Mesenchymal stem cell (in vitro differentiated cells and primary cell): Measurements from ENCODE around the gene MRPS18B.
"Not testable (repeated sequence)": the region's sequence is repeated elsewhere in the genome, so short reads cannot be mapped to it uniquely, and the experiment has no call there.

Experiments
- DNase-seq: peaks from one replicate; pipeline ENCODE4 v3.0.0-alpha.2; 2013
- H2AFZ ChIP-seq: one replicate; pipeline ENCODE4 v1.6.1; 2013; ENCODE audit warnings: low read depth, mild to moderate bottlenecking, control low read depth, inconsistent platforms, low read length, moderate library complexity
- H2AK5ac ChIP-seq: 2 replicates; pipeline ENCODE4 v1.6.1; 2013; ENCODE audit warnings: low read length, moderate library complexity, mild to moderate bottlenecking, inconsistent platforms; ENCODE audit not compliant: severe bottlenecking
- H2BK120ac ChIP-seq: one replicate; pipeline ENCODE4 v1.6.1; 2013; ENCODE audit warnings: low read depth, mild to moderate bottlenecking, inconsistent platforms, low read length, moderate library complexity
- H2BK12ac ChIP-seq, 2 experiments: one replicate each; pipeline ENCODE4 v1.6.1; 2013; ENCODE audit warnings: inconsistent platforms in 2 of 2, low read length in 2 of 2, mild to moderate bottlenecking in 2 of 2, moderate library complexity in 2 of 2, control low read depth in 1 of 2
- H2BK15ac ChIP-seq: one replicate; pipeline ENCODE4 v1.6.1; 2013; ENCODE audit warnings: mild to moderate bottlenecking, low read depth, inconsistent platforms; ENCODE audit not compliant: poor library complexity, severe bottlenecking
- H2BK5ac ChIP-seq: 2 replicates; pipeline ENCODE4 v1.6.1; 2013; ENCODE audit warnings: low read depth, mild to moderate bottlenecking, low read length, control low read depth, inconsistent platforms; ENCODE audit not compliant: poor library complexity, severe bottlenecking
- H3K14ac ChIP-seq, 2 experiments: one replicate each; pipeline ENCODE4 v1.6.1; 2013; ENCODE audit warnings: inconsistent platforms in 2 of 2, low read length in 2 of 2, control low read depth in 1 of 2, mild to moderate bottlenecking in 1 of 2, moderate library complexity in 1 of 2
- H3K18ac ChIP-seq, 2 experiments: one replicate each; pipeline ENCODE4 v1.6.1; 2013; ENCODE audit warnings: inconsistent platforms in 2 of 2, low read length in 2 of 2, control low read depth in 1 of 2, low read depth in 1 of 2, mild to moderate bottlenecking in 1 of 2
- H3K23ac ChIP-seq, 2 experiments: one replicate each; pipeline ENCODE4 v1.6.1; 2013; ENCODE audit warnings: inconsistent platforms in 2 of 2, low read length in 2 of 2, mild to moderate bottlenecking in 2 of 2, moderate library complexity in 2 of 2, control low read depth in 1 of 2
- H3K27ac ChIP-seq: 2 replicates; pipeline ENCODE4 v1.5.1; 2013; ENCODE audit warnings: mild to moderate bottlenecking, moderate library complexity, low read length, control low read depth, inconsistent platforms; ENCODE audit not compliant: poor library complexity, severe bottlenecking
- H3K27me3 ChIP-seq, 2 experiments: 2 replicates each; pipeline versions ENCODE4 v1.6.1 to v1.7.0; 2013; ENCODE audit warnings: low read length in 2 of 2, mild to moderate bottlenecking in 2 of 2, moderate library complexity in 2 of 2, control low read depth in 1 of 2, inconsistent platforms in 1 of 2; ENCODE audit not compliant: control insufficient read depth in 1 of 2, insufficient read depth in 1 of 2
- H3K36me3 ChIP-seq, 2 experiments: 2 replicates each; pipeline versions ENCODE4 v1.6.1 to v1.7.0; 2013; ENCODE audit warnings: low read length in 2 of 2, control low read depth in 1 of 2, inconsistent platforms in 1 of 2, low read depth in 1 of 2, mild to moderate bottlenecking in 1 of 2; ENCODE audit not compliant: insufficient read depth in 2 of 2, control insufficient read depth in 1 of 2
- H3K4ac ChIP-seq, 2 experiments: one replicate each; pipeline ENCODE4 v1.6.1; 2013; ENCODE audit warnings: inconsistent platforms in 2 of 2, low read length in 2 of 2, mild to moderate bottlenecking in 2 of 2, moderate library complexity in 2 of 2, control low read depth in 1 of 2, low read depth in 1 of 2
- H3K4me1 ChIP-seq: 2 replicates; pipeline ENCODE4 v1.6.1; 2013; ENCODE audit warnings: low read depth, low read length, control low read depth; ENCODE audit not compliant: control insufficient read depth, insufficient read depth
- H3K4me2 ChIP-seq: 2 replicates; pipeline ENCODE4 v1.6.1; 2013; ENCODE audit warnings: low read length, mild to moderate bottlenecking, inconsistent platforms; ENCODE audit not compliant: poor library complexity, severe bottlenecking
- H3K4me3 ChIP-seq, 2 experiments: 2 replicates each; pipeline versions ENCODE4 v1.5.1 to v1.7.0; 2013; ENCODE audit warnings: low read length in 2 of 2, mild to moderate bottlenecking in 2 of 2, control low read depth in 1 of 2, low read depth in 1 of 2; ENCODE audit not compliant: insufficient read depth in 1 of 2
- H3K79me1 ChIP-seq: replicated peaks from 2 replicates; pipeline ENCODE4 v1.6.1; 2013; ENCODE audit warnings: mild to moderate bottlenecking, control low read depth, low read length, inconsistent platforms; ENCODE audit not compliant: poor library complexity, severe bottlenecking
- H3K9ac ChIP-seq: 2 replicates; pipeline ENCODE4 v1.7.0; 2013; ENCODE audit warnings: mild to moderate bottlenecking, low read length, moderate library complexity
- H3K9me3 ChIP-seq: 2 replicates; pipeline ENCODE4 v1.7.0; 2013; ENCODE audit warnings: mild to moderate bottlenecking, low read length; ENCODE audit not compliant: control insufficient read depth
- H4K8ac ChIP-seq: one replicate; pipeline ENCODE4 v1.6.1; 2013; ENCODE audit warnings: inconsistent platforms, mild to moderate bottlenecking, low read length, moderate library complexity
- H4K91ac ChIP-seq: one replicate; pipeline ENCODE4 v1.6.1; 2013; ENCODE audit warnings: mild to moderate bottlenecking, low read length, inconsistent platforms
- WGBS: methylation state at CpG from one replicate; pipeline ENCODE4 v1.1.7; 2013; ENCODE audit warnings: mixed read lengths; 5-methylcytosine and 5-hydroxymethylcytosine counted together

MRPS18B gene

DNA sequence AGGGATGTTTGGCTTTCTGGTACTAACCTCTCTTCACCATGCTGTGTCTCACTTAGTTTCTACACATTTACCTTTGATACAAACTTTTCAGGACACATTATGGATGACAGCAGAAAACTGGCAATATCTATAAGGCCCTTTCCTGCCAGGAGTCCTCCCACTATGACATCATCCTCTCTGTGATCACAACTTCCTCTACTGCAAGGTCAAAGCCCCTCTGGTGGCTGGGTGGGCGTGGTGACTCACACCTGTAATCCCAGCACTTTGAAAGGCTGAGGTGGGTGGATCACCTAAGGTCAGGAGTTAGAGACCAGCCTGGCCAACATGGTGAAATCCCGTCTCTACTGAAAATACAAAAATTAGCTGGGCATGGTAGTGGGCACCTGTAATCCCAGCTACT is 48.7 kb downstream of the MRPS18B start:
- H3K4me1 ChIP-seq, H3K18ac ChIP-seq, H3K14ac ChIP-seq, H3K27me3 ChIP-seq, H4K91ac ChIP-seq, H4K8ac ChIP-seq, H2BK15ac ChIP-seq, H3K4me2 ChIP-seq, DNase-seq, H3K4ac ChIP-seq, H3K9me3 ChIP-seq, H2BK5ac ChIP-seq, H3K4me3 ChIP-seq, H2BK120ac ChIP-seq, H2AK5ac ChIP-seq, H2BK12ac ChIP-seq, H3K9ac ChIP-seq, H3K27ac ChIP-seq, H2AFZ ChIP-seq, H3K23ac ChIP-seq: not testable (repeated sequence)
- Histone ChIP-seq H3K36me3 (peaks cover 64 to 84% of the 10 kb centered on the region in 2 experiments), H3K79me1 (peaks cover 35% of the 10 kb centered on the region)
- 94% methylated on average over 2 of the region's 2 CpGs for WGBS

DNA sequence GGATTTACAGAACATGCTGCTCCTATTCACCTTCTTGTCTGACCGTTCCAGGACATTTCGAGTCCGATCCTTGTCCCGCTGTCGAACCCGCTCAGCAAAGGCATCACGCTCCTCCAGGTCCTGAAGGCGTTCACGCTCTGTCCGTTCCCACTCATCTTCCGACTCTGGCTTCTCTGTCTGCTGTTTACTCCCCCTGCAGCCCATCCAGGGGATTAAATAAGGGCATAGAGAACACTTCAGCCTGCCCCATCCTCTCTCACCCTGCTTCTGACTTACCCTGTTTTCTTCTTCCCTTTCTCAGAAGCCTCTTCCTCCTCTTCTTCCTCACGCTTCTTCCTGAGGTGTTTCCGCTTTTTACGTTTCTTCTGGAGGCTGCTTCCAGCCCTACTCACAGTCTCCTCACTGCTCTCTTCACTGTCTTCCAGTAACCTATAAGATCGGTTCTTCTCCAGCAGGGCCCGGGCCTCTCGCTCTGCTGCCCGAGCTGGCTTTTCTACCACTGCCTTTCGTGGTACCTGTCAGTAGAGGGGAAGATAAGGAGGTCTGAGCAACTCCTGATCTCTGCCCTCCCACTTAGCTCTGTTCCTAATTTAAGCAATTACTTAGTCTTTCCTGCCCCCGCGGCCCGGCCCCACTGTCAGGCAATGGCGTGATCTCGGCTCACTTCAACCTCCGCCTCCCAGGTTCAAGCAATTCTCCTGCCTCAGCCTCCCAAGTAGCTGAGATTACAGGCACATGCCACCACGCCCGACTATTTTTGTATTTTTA is 53.3 kb downstream of the MRPS18B start:
- Histone ChIP-seq H2AFZ (no peak overlapping the region), H3K14ac (no peak overlapping the region), H2AK5ac (no peak overlapping the region), H2BK5ac (no peak overlapping the region), H3K23ac (no peak overlapping the region), H3K27ac (no peak overlapping the region), H3K18ac (no peak overlapping the region), H3K4me1 (peaks cover 10% of the 10 kb centered on the region), H2BK15ac (no peak overlapping the region), H3K9me3 (no peaks in the 10 kb centered on the region), H3K27me3 (no peaks in the 10 kb centered on the region), H2BK12ac (no peak overlapping the region), H3K4me2 (no peak overlapping the region), H3K36me3 (peaks cover 25 to 45% of the 10 kb centered on the region in 2 experiments), H3K4me3 (peak overlapping the region in 1 of 2 experiments; percentile 98), H2BK120ac (no peak overlapping the region), H3K4ac (no peak overlapping the region), H3K79me1 (peaks cover 18% of the 10 kb centered on the region), H3K9ac (peak overlapping the region; percentile 98), H4K91ac (no peak overlapping the region), H4K8ac (no peak overlapping the region)
- WGBS = 95% methylated on average over 26 of the region's 27 CpGs
- DNase-seq = peak; percentile 47

DNA sequence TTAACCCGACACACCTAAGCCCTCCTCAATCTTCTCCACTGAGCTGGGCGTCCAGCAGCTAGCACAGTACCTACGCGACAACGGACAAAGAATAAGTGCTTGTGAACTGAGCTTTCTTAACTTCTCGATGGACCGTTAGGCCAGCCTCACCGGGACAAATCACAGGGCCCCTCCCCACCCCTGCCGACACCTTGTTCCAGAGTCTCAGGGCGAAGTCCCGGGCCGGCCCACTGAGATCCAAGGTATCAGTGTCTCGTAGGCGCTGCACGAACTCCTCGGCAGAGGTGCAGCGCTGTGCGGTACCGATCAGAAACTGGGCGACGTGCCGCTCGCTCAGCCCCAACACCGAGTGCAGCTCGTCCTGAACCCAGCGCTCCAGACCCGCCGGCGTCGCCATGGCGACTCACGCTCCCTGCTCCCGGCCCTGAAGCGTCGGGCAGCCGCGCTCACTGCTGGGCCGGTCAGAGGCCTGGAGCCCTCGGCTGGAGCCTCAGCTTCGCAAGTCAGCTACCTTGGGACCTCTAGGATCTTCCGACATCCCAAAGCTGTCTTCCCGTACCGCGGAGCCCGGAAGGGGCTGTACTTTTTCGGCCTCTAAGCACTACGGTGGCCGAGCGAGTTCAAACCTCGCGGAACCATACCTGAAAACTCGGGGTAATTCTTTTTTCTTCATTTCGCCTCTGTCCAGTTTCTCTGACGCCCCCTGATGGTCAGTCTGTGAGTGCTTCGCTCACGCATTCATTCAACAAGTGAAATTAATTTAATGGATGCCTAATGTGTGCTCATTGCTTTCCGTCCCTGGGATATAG is 55.0 kb downstream of the MRPS18B start, which contains the start of gene DHX16:
TSS of gene DHX16 (minus strand) at position 562 of the 809 bp plus-strand sequence. CDS start at position 397, 165 bp downstream.
- H2BK15ac ChIP-seq = peak within 1 kb of the TSS; percentile 66
- peak within 1 kb of the TSS; percentile 87 for H3K4me2 ChIP-seq
- peak within 1 kb of the TSS; percentile 3 for H2BK5ac ChIP-seq
- H3K4me3 ChIP-seq = peak within 1 kb of the TSS; percentile 88 to 98
- peaks cover 37 to 46% of the 10 kb centered on the region in 2 experiments for H3K36me3 ChIP-seq
- H3K27ac ChIP-seq = peak within 1 kb of the TSS; percentile 19
- no peaks in the 10 kb centered on the region for H3K27me3 ChIP-seq
- peaks cover 10% of the 10 kb centered on the region for H3K4me1 ChIP-seq
- H2AK5ac ChIP-seq = no peak within 1 kb of the TSS
- H2AFZ ChIP-seq = peak within 1 kb of the TSS; percentile 74
- peak within 1 kb of the TSS; percentile 5 for H4K91ac ChIP-seq
- WGBS = under 1% methylated on average over 54 of the region's 57 CpGs
- peaks cover 19% of the 10 kb centered on the region for H3K79me1 ChIP-seq
- peak within 1 kb of the TSS; percentile 23 to 71 for H3K18ac ChIP-seq
- peak within 1 kb of the TSS in 1 of 2 experiments; percentile 95 for H3K14ac ChIP-seq
- peak within 1 kb of the TSS; percentile 70 for H4K8ac ChIP-seq
- H3K4ac ChIP-seq = peak within 1 kb of the TSS; percentile 72 to 83
- H3K9ac ChIP-seq = peak within 1 kb of the TSS; percentile 98
- H3K9me3 ChIP-seq = no peaks in the 10 kb centered on the region
- peak; percentile 99 for DNase-seq
- H2BK120ac ChIP-seq = no peak within 1 kb of the TSS
- H3K23ac ChIP-seq = peak within 1 kb of the TSS in 1 of 2 experiments; percentile 63
- H2BK12ac ChIP-seq = no peak within 1 kb of the TSS
